ENCODE results near the gene RASSF3.
"Not testable (repeated sequence)": the region's sequence is repeated elsewhere in the genome, so short reads cannot be mapped to it uniquely, and the experiment has no call there.

Gene RASSF3

DNA sequence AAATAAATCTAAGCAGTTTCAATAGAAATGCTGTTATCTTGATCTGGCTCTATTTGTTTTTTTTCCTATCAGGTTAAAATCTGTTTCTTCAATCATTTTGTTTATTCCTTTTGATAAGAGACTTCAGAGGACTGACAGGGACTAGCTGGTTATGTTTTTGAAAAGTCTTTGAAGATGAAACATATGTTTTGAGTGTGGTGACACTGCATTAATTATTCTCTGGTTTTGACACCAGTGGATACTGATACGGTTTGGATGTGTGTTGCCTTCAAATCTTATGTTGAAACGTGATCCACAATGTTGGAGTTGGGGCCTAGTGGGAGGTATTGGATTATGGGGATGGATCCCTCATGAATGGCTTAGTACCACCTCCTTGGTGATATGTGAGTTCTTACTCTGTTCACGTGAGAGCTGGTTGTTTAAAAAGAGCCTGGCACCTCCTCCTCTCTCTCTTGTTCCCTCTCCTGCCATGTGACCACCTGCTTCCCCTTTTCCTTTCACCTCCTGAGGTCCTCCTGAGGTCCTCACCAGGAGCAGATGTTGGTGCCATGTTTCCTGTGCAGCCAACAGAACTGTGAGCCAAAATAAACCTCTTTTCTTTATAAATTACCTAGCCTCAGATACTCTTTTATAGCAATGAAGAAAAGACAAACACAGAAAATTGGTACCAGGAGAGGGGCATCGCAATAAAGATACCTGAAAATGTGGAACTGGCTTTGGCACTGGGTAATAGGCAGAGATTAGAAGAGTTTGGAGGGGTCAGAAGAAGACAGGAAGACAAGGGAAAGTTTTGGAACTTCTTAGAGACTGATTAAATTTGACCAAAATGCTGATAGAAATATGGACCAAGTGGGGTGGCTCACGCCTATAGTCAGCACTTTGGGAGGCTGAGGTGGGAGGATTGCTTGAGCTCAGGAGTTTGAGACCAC is 23.0 kb downstream of the RASSF3 start:
- no peak for DNase-seq (ENCODE audit: low read depth in 2 of 2)

GRCh38 chr12:64633940-64634337 is 23.6 kb downstream of the RASSF3 start:
- no peak for DNase-seq (ENCODE audit: low read depth in 2 of 2)

- DNase-seq (ENCODE audit: low read depth in 2 of 2), result no peak
Measured at GRCh38 chr12:64634508-64635092, 24.3 kb downstream of the RASSF3 start.

DNA sequence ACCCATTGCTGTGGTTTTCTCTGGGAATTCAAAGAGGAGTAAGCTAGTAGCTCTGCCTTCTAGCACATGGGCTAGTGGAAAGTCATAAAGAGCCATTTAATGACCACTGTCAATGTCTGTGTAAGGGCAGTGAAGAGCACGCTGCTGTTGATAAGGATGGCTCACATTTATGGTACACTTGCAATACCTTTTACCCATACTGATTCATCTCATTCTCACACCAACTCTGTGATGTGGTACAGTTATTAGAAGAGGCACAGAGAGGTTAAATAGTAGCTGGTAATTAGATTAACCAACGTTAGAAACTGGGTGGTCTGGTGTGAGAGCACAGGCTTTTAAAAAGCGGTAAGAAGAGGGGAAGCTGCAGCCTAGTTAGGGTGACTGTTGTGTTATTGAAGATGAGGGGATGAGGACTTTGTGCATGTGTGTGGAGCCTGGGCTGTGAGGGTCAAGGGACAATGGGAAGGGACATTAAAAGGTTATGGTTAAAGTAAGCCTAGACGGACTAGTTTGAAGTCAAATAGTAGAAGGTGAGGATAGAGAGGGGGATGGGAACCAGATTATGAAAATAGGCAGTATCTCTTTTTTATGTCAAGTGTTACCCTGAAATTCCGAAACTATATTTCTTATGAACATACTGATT is 25.2 kb downstream of the RASSF3 start:
- DNase-seq (ENCODE audit: low read depth in 2 of 2), result no peak

- no peak for DNase-seq (ENCODE audit: low read depth in 2 of 2)
Measured at GRCh38 chr12:64636856-64637255, 26.6 kb downstream of the RASSF3 start.

DNA sequence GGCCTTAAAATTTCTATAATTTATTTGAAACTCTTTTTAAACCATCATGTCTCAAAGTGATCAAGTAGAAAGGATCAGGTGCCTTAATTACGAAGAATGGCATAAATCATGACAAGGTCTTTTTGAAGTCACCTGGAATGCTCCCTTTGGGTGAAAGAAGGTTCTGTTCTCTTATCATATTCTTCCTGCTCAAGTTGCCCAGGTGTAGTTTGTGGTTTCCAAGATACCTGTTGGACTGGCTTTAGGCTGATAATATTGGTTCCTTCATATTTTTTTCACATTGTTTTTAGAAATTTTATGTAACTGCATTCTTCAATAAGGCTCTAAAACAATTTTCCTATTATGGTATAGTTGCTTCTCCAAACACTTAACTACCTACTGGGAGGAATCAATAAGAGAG is 29.2 kb downstream of the RASSF3 start:
- no peak for DNase-seq (ENCODE audit: low read depth in 2 of 2)

- no peak for DNase-seq (ENCODE audit: low read depth in 2 of 2)
Measured at GRCh38 chr12:64646318-64646717, 36.0 kb downstream of the RASSF3 start.

DNA sequence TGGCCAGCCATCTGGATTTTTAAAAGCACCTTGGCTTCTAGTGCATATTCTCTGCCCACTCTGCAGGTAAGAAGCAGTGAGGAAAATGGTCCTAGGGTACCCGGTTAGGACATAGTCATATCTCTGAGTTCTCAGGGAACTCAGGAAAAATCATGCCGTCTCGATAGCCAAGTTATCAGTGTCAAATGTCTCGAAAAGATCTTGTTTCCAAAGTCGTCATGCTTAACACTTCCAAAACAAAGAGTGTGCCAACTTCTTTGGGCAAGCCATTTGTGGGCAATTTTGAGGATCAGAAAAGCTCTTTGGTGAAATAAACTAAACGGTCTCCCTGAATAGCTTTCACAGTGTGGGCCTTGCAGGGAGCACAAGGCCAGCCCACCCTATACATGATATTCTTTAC is 39.2 kb downstream of the RASSF3 start:
- no peak for DNase-seq (ENCODE audit: low read depth in 2 of 2)

DNA sequence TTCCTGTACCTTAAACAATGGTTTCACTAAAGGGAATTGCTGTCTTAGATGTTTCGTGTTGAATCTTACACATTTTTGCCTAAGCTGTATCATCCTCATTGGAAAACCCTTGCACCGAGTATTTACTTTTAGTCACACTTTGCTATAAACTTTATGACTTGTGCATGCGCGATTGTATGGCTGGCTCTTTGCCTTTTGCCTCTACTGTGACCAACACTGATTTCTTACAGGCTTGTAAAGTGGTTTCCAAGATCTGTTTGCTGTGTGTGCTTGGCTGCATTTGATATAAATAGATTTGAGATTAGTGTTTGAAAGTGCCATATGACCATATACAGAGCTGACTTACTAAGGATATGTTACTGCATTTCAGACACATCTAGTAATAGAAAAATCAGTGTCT is 40.5 kb downstream of the RASSF3 start:
- no peak for DNase-seq (ENCODE audit: low read depth in 2 of 2)

DNA sequence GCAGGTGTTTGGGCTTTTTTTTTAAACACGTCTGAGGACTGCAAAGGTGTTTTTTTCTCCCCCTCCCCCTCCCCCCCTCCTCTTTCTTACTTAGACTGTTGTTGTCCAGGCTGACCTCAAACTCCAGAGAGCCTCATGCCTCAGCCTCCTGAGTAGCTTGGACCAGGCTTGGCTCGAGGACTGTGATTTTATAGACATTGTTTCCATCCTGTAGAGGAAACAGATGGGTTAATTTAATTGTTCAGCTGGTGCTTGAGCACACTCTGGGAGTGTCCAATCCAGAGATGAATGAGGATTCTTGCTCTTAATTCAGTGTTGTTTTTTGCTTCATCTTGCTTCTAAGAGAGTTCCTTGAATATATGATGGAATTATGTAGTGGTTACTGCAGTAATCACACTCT is 42.1 kb downstream of the RASSF3 start:
- no peak for DNase-seq (ENCODE audit: low read depth in 2 of 2)

DNA sequence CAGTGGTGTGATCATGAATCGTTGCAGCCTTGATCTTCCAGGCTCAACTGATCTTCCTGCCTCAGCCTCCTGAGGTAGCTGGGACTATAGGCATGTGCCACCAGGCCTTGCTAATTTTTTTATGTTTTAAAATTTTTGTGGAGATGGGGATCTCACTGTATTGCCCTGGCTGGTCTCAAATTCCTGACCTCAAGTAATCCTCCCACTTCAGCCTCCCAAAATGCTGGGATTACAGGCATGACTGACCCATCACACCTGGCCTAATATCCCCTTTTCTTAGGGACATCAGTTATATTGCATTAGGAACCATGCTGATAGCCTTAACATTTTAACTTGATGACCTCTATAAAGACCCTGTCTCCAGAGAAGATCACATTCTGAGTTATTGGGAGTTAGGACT is 42.8 kb downstream of the RASSF3 start:
- no peak for DNase-seq (ENCODE audit: low read depth in 2 of 2)

- DNase-seq (ENCODE audit: low read depth in 2 of 2), result not testable (repeated sequence)
Measured at GRCh38 chr12:64653907-64654306, 43.6 kb downstream of the RASSF3 start.

- DNase-seq (ENCODE audit: low read depth in 2 of 2), result no peak
Measured at GRCh38 chr12:64655141-64655540, 44.8 kb downstream of the RASSF3 start.

DNA sequence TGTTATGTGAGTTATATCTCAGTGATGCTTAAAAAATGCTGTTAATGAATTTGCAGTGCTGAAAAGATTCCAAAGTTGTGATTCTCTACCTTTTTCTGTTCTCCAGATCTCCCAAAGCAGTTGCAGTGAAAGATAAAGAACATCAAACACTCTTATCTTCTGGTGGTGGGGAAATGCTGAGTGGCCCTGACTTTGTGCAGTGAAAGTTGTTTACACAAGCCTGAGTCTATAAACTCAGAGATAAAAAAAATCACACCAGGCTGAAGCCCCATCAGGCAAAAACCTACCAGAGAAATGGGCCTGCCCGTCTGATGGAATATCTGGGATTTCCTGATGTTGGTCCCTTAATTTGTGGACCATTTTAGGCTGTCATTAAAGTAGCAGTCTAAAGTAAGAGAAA is 46.1 kb downstream of the RASSF3 start:
- no peak for DNase-seq (ENCODE audit: low read depth in 2 of 2)

DNA sequence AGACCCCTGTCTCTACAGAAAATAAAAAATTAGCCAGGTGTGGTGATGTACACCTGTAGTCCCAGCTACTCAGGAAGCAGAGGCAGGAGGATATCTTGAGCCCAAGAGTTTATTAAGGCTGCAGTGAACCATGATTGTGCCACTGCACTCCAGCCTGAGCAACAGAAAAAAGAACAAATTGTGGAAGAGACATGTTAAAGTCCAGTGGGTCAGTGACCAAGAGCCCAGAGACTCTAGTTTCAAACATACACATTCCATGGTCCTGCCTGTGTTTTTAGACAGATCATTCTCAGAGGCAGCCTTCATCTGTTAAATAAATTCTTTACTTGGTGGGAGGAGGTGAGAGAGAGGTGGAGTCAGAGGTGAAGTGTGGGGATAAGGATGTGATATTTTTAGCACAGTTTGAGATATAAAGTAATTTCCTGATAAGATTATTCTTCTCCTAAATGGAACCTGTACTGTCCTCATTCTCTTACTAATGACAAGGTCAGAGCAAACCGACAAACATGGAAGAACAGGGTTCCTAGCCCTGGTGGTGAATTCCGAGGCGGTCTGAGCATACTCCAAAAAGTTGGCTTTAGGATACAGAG is 48.7 kb downstream of the RASSF3 start:
- DNase-seq (ENCODE audit: low read depth in 2 of 2), result no peak

DNA sequence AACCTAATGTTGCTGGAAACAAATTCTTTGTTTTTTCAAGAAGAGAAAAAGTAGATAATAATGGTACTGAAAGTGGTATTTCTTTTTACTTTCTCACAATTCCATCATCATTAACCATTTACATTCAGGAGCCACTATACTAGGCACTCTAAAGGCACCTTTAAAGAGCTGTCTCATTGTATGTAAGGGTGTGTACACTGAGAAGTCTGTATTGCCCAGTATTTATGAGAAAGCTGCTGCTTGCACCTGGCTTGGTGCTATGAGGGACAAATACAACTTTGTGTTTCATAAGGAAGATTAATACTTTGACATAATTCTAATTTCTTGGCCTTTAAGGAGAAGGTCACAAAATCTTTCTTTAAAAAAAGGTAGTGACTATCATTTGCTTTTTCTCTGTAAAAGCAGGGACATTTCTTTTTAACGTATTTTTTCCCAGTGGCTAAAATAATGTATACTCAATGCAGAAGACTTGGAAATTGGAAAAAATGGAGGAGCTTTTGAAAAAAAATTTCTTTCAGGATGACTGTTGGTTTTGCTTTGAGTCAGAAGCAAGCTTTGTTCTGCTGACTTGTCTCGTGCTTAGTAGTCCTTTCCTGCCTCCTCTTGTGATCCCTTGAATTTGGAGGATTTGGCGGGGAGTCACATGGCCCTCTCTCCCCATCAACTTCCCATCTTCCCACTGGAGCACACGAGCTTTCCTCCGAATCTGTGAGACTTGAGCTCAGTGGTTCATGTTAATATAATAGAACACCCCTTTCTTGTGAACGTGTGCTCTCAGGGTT is 50.1 kb downstream of the RASSF3 start:
- DNase-seq (ENCODE audit: low read depth in 2 of 2), result no peak

DNA sequence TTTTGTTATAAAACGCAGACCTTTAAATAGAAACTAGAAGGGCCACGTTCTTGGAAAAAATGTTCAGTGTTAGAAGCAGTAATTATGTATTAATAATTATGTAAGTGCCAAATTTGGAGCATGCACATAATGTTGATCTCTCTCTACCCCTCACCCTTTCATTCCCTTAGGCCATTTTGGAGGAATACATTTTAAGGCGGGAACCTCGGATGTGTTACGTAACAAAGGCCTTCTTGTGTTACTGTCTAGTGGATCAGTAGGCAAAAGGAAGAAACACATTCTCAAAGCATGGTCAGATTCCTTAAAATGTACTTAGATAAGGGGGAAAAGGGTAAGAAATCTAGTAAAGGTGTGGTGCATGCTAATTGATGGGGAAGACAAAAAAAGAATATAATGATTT is 52.7 kb downstream of the RASSF3 start:
- no peak for DNase-seq (ENCODE audit: low read depth in 2 of 2)

- no peak for DNase-seq (ENCODE audit: low read depth in 2 of 2)
Measured at GRCh38 chr12:64665514-64665913, 55.2 kb downstream of the RASSF3 start.

GRCh38 chr12:64666054-64666914 is 56.0 kb downstream of the RASSF3 start:
- DNase-seq (ENCODE audit: low read depth in 2 of 2), result no peak

DNA sequence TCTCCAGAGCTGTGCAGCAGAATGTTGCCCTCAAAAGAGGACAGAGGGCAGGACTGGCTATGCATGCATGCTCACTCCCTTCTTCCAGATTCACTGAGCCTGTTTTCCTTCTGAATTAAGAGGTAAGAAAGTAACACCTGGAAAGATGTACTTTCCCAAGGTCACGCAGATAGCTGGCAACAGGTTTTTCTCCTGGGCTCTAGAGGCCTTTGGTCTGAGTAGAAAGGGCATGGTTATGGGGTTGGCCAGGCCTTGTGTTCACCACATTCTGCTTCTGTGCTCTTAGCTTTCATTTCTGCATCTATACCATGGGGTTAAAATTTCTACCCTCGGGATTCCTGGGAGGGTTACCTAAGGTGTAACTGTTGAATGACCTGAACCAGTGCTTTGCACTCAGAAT is 57.5 kb downstream of the RASSF3 start:
- no peak for DNase-seq (ENCODE audit: low read depth in 2 of 2)

Measured in stimulated activated CD4-positive, alpha-beta T cell treated with anti-CD3 and anti-CD28 coated beads, Interleukin-1b, Interleukin-23, amount 100 ng/mL, for 4 hours (primary cell).